K562 (cell line): Measurements from ENCODE around the gene FAM200A. TPM values are rescaled to one million over a fixed set of nuclear protein-coding genes. Genes with fewer than 3 reads are reported as not detected.
A peak's percentile ranks its signal among the peaks of the same experiment; 100 is the strongest.

Experiments
- EZH2 ChIP-seq: IDR thresholded peaks from 2 replicates; pipeline ENCODE4 v1.6.1; 2012; ENCODE audit warnings: low read depth, mild to moderate bottlenecking, inconsistent platforms, low read length, borderline replicate concordance
- MAFF ChIP-seq: IDR thresholded peaks from 2 replicates; pipeline ENCODE4 v1.6.1; 2012; ENCODE audit warnings: low read length, improper control_type of control experiment
- SUPT5H ChIP-seq: fragments of 450-650 bp; IDR thresholded peaks from 2 replicates; pipeline ENCODE4 v1.6.1; 2016
- ZNF785 ChIP-seq: fragments of 250-450 bp; sonication (Bioruptor Pico); IDR thresholded peaks from 2 replicates; pipeline ENCODE4 v1.4.0; 2020; ENCODE audit warnings: mild to moderate bottlenecking
- polyA plus RNA-seq, 8 experiments: library from polyadenylated mRNA; depleted of rRNA in 4 of 8; stranded (reverse) in 5 of 8; unstranded in 3 of 8; fragments of >200 nt; fragmentation: Nextera tagmentation in 2 of 8; fragmentation: Illumina TruSeq in 1 of 8; extraction: Ambion mirVana in 2 of 8; extraction: Trizol in 1 of 8; gene quantifications; 2 replicates each; pipeline versions ENCODE4 v1.2.1 to v1.2.3, GENCODE V29; 2011 to 2014; ENCODE audit warnings: inconsistent platforms in 1 of 8, missing spikeins in 1 of 8
- total RNA-seq, 7 experiments: library from RNA; depleted of rRNA in 6 of 7; stranded (reverse); fragments of >200 nt in 6 of 7; fragmentation: Illumina TruSeq in 2 of 7; extraction: Trizol in 2 of 7; gene quantifications; 2 replicates each; pipeline versions ENCODE4 v1.2.1 to v1.2.3, GENCODE V29; 2011 to 2021; ENCODE audit warnings: low replicate concordance in 1 of 7
- TF ChIP-seq, protein P1 (sequence below), 2 experiments: IDR thresholded peaks in 1 of 2; conservative IDR thresholded peaks in 1 of 2; 2 replicates each; pipeline ENCODE4 v1.6.1; 2016; ENCODE audit warnings: low read depth in 2 of 2, mild to moderate bottlenecking in 1 of 2, missing compliant biosample characterization in 1 of 2, missing genetic modification characterization in 1 of 2, moderate library complexity in 1 of 2
- TF ChIP-seq, protein P2 (sequence below): fragments of 200-600 bp; sonication (generic); IDR thresholded peaks from one replicate; pipeline ENCODE4 v1.6.1; 2012; ENCODE audit warnings: mild to moderate bottlenecking, low read depth, low read length, inconsistent platforms
- TF ChIP-seq, protein P3 (sequence below), 3 experiments: IDR thresholded peaks in 2 of 3; conservative IDR thresholded peaks in 1 of 3; 2 replicates each; pipeline ENCODE4 v1.5.1; 2011 to 2012; ENCODE audit warnings: low read length in 3 of 3, mild to moderate bottlenecking in 3 of 3, control low read depth in 2 of 3, improper control_type of control experiment in 1 of 3, inconsistent platforms in 1 of 3, low read depth in 1 of 3, mixed read lengths in 1 of 3, moderate library complexity in 1 of 3; ENCODE audit not compliant: insufficient read depth in 2 of 3

Gene FAM200A
- total and polyA plus RNA-seq, 9 of the 15 experiments (the other 6 are each of a cell fraction or from before 2014, with no cell fraction given) = 3.3 to 11.2 (median 8.3) TPM

DNA sequence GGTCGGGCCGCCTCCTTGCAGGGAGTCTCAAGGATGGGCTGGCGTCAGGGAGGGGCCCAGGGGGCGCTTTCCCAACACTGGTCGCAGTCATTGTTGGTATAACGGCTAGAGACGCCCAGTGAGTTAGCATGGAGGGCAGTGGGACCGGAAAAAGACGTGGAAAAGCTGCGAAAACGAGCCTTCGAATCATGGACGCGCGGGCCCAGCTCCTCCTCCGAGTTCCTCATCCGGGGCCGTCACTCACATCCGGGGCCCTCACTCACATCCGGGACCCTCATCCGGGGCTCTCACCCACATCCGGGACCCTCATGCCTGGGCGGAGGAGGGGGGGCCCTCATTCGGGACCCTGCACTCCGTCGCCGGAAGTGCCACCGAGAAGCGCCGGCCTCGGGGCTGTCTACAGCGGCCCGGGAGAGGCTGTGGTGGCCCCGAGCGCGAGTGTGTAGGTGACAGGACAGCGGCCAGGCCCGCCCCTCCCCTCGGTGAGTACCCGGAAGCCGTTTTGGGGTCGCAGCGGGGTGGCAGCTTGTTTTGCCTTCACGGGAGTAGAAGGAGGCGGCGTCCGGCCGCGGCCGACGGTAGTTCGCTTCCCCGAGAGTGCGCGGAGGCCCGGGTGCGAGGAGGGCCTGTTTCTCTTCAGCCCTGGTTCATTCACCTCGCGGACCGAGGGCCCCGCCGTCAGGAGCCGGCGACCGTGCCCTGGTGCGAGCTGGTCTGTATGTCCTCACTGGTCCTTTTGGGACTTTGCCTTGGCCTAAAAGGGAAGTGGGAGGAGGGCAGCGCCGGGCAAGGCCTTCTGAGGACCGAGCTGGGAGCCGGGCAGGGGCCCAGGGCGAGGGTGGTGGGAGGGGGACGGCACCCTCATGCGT is 6.6 kb upstream of the FAM200A start, which contains the start of gene ZNF655 (continued):
- TF ChIP-seq, protein P1, sequence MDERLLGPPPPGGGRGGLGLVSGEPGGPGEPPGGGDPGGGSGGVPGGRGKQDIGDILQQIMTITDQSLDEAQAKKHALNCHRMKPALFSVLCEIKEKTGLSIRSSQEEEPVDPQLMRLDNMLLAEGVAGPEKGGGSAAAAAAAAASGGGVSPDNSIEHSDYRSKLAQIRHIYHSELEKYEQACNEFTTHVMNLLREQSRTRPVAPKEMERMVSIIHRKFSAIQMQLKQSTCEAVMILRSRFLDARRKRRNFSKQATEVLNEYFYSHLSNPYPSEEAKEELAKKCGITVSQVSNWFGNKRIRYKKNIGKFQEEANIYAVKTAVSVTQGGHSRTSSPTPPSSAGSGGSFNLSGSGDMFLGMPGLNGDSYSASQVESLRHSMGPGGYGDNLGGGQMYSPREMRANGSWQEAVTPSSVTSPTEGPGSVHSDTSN (CRISPR knock-in tag; IDR thresholded peaks at IDR 0.05; ENCODE audit: low read depth) = peak; percentile 66
- TF ChIP-seq, protein P1 (tag; conservative IDR thresholded peaks at IDR 0.05; ENCODE audit: low read depth) = no peak; the same call in 1 of the 2 replicates
- no peak for TF ChIP-seq ZNF785 (CRISPR knock-in tag)
- no peak for TF ChIP-seq MAFF
- TF ChIP-seq EZH2 = no peak
- TF ChIP-seq, protein P2, sequence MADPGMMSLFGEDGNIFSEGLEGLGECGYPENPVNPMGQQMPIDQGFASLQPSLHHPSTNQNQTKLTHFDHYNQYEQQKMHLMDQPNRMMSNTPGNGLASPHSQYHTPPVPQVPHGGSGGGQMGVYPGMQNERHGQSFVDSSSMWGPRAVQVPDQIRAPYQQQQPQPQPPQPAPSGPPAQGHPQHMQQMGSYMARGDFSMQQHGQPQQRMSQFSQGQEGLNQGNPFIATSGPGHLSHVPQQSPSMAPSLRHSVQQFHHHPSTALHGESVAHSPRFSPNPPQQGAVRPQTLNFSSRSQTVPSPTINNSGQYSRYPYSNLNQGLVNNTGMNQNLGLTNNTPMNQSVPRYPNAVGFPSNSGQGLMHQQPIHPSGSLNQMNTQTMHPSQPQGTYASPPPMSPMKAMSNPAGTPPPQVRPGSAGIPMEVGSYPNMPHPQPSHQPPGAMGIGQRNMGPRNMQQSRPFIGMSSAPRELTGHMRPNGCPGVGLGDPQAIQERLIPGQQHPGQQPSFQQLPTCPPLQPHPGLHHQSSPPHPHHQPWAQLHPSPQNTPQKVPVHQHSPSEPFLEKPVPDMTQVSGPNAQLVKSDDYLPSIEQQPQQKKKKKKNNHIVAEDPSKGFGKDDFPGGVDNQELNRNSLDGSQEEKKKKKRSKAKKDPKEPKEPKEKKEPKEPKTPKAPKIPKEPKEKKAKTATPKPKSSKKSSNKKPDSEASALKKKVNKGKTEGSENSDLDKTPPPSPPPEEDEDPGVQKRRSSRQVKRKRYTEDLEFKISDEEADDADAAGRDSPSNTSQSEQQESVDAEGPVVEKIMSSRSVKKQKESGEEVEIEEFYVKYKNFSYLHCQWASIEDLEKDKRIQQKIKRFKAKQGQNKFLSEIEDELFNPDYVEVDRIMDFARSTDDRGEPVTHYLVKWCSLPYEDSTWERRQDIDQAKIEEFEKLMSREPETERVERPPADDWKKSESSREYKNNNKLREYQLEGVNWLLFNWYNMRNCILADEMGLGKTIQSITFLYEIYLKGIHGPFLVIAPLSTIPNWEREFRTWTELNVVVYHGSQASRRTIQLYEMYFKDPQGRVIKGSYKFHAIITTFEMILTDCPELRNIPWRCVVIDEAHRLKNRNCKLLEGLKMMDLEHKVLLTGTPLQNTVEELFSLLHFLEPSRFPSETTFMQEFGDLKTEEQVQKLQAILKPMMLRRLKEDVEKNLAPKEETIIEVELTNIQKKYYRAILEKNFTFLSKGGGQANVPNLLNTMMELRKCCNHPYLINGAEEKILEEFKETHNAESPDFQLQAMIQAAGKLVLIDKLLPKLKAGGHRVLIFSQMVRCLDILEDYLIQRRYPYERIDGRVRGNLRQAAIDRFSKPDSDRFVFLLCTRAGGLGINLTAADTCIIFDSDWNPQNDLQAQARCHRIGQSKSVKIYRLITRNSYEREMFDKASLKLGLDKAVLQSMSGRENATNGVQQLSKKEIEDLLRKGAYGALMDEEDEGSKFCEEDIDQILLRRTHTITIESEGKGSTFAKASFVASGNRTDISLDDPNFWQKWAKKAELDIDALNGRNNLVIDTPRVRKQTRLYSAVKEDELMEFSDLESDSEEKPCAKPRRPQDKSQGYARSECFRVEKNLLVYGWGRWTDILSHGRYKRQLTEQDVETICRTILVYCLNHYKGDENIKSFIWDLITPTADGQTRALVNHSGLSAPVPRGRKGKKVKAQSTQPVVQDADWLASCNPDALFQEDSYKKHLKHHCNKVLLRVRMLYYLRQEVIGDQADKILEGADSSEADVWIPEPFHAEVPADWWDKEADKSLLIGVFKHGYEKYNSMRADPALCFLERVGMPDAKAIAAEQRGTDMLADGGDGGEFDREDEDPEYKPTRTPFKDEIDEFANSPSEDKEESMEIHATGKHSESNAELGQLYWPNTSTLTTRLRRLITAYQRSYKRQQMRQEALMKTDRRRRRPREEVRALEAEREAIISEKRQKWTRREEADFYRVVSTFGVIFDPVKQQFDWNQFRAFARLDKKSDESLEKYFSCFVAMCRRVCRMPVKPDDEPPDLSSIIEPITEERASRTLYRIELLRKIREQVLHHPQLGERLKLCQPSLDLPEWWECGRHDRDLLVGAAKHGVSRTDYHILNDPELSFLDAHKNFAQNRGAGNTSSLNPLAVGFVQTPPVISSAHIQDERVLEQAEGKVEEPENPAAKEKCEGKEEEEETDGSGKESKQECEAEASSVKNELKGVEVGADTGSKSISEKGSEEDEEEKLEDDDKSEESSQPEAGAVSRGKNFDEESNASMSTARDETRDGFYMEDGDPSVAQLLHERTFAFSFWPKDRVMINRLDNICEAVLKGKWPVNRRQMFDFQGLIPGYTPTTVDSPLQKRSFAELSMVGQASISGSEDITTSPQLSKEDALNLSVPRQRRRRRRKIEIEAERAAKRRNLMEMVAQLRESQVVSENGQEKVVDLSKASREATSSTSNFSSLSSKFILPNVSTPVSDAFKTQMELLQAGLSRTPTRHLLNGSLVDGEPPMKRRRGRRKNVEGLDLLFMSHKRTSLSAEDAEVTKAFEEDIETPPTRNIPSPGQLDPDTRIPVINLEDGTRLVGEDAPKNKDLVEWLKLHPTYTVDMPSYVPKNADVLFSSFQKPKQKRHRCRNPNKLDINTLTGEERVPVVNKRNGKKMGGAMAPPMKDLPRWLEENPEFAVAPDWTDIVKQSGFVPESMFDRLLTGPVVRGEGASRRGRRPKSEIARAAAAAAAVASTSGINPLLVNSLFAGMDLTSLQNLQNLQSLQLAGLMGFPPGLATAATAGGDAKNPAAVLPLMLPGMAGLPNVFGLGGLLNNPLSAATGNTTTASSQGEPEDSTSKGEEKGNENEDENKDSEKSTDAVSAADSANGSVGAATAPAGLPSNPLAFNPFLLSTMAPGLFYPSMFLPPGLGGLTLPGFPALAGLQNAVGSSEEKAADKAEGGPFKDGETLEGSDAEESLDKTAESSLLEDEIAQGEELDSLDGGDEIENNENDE = no peak
- TF ChIP-seq, protein P3, sequence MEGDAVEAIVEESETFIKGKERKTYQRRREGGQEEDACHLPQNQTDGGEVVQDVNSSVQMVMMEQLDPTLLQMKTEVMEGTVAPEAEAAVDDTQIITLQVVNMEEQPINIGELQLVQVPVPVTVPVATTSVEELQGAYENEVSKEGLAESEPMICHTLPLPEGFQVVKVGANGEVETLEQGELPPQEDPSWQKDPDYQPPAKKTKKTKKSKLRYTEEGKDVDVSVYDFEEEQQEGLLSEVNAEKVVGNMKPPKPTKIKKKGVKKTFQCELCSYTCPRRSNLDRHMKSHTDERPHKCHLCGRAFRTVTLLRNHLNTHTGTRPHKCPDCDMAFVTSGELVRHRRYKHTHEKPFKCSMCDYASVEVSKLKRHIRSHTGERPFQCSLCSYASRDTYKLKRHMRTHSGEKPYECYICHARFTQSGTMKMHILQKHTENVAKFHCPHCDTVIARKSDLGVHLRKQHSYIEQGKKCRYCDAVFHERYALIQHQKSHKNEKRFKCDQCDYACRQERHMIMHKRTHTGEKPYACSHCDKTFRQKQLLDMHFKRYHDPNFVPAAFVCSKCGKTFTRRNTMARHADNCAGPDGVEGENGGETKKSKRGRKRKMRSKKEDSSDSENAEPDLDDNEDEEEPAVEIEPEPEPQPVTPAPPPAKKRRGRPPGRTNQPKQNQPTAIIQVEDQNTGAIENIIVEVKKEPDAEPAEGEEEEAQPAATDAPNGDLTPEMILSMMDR (IDR thresholded peaks at IDR 0.05 in 2 of 3, conservative IDR thresholded peaks at IDR 0.05 in 1 of 3; ENCODE audit: insufficient read depth in 2 of 3, low read depth in 1 of 3, low read length in 3 of 3) = 0 out of 6 replicates have a peak, but pooled peaks of 1 of the 3 experiments have one; percentile 20
- TF ChIP-seq SUPT5H = peak; percentile 96
